GM23248 (cell line): ENCODE results near the gene OLIG2. TPM values are rescaled to one million over a fixed set of nuclear protein-coding genes. Genes with fewer than 3 reads are reported as not detected.

Experiments
- DNase-seq: peaks from one replicate; pipeline ENCODE4 v3.0.0-alpha.2; 2015
- H2AFZ ChIP-seq: fragments of 200-600 bp; sonication (generic); 2 replicates; pipeline ENCODE4 v1.6.1; 2016; ENCODE audit warnings: antibody characterized with exemption
- H3F3A ChIP-seq: fragments of 200-600 bp; sonication (generic); 2 replicates; pipeline ENCODE4 v1.6.1; 2016; ENCODE audit warnings: mild to moderate bottlenecking, antibody characterized with exemption, mixed run types; ENCODE audit not compliant: insufficient read depth
- H3K27ac ChIP-seq: fragments of 200-600 bp; sonication (generic); 2 replicates; pipeline ENCODE4 v1.5.1; 2016; ENCODE audit warnings: mild to moderate bottlenecking
- H3K27me3 ChIP-seq: fragments of 200-600 bp; sonication (generic); replicated peaks from 2 replicates; pipeline ENCODE4 v1.6.1; 2016; ENCODE audit warnings: mild to moderate bottlenecking; ENCODE audit not compliant: insufficient read depth
- H3K36me3 ChIP-seq: fragments of 200-600 bp; sonication (generic); 2 replicates; pipeline ENCODE4 v1.6.1; 2016; ENCODE audit warnings: low read depth, mild to moderate bottlenecking
- H3K4me1 ChIP-seq: fragments of 200-600 bp; sonication (generic); 2 replicates; pipeline ENCODE4 v1.6.1; 2016; ENCODE audit warnings: mild to moderate bottlenecking; ENCODE audit not compliant: insufficient read depth
- H3K4me2 ChIP-seq: fragments of 200-600 bp; sonication (generic); one replicate; pipeline ENCODE4 v1.6.1; 2016; ENCODE audit warnings: mild to moderate bottlenecking; ENCODE audit not compliant: unreplicated experiment
- H3K4me3 ChIP-seq: fragments of 200-600 bp; sonication (generic); 2 replicates; pipeline ENCODE4 v1.5.1; 2016; ENCODE audit warnings: mild to moderate bottlenecking
- H3K79me2 ChIP-seq: fragments of 200-600 bp; sonication (generic); 2 replicates; pipeline ENCODE4 v1.6.1; 2016; ENCODE audit warnings: mild to moderate bottlenecking; ENCODE audit not compliant: insufficient read depth
- H3K9ac ChIP-seq: fragments of 200-600 bp; sonication (generic); 2 replicates; pipeline ENCODE4 v1.6.1; 2016; ENCODE audit warnings: mild to moderate bottlenecking
- H3K9me2 ChIP-seq: fragments of 200-600 bp; sonication (generic); 2 replicates; pipeline ENCODE4 v1.6.1; 2016; ENCODE audit warnings: mixed run types, mild to moderate bottlenecking, moderate library complexity; ENCODE audit not compliant: insufficient read depth
- H3K9me3 ChIP-seq: fragments of 200-600 bp; sonication (generic); one replicate; pipeline ENCODE4 v1.6.1; 2017; ENCODE audit warnings: low read depth
- H4K20me1 ChIP-seq: fragments of 200-600 bp; sonication (generic); 2 replicates; pipeline ENCODE4 v1.6.0; 2016; ENCODE audit not compliant: insufficient read depth
- EZH2 ChIP-seq: fragments of 200-600 bp; sonication (generic); IDR thresholded peaks from 2 replicates; pipeline ENCODE4 v1.6.1; 2018; ENCODE audit warnings: antibody characterized with exemption, mild to moderate bottlenecking; ENCODE audit not compliant: insufficient read depth, poor library complexity, severe bottlenecking
- EZH2phosphoT487 ChIP-seq: fragments of 200-600 bp; sonication (generic); IDR thresholded peaks from 2 replicates; pipeline ENCODE4 v1.6.1; 2018; ENCODE audit warnings: antibody characterized with exemption, moderate library complexity, mild to moderate bottlenecking, low read depth; ENCODE audit not compliant: insufficient read depth
- WGBS, 2 experiments: methylation state at CpG; one replicate each; pipeline ENCODE4 v1.1.6; 2015 to 2017; ENCODE audit warnings: low lambda C conversion rate in 2 of 2, low coverage in 1 of 2; ENCODE audit errors: missing lambda C conversion rate in 2 of 2; 5-methylcytosine and 5-hydroxymethylcytosine counted together
- in situ Hi-C: fragments of 300-500 bp; cut with MboI; formaldehyde crosslinking; loops from 2 replicates; pipeline ENCODE4 v1.15.0; 2020
- polyA plus RNA-seq: library from polyadenylated mRNA; unstranded; fragments of >200 nt; fragmentation: Nextera tagmentation; extraction: Ambion mirVana; gene quantifications from 2 replicates; pipeline ENCODE4 v1.2.1, GENCODE V29; 2016
- total RNA-seq: library from RNA; depleted of rRNA; stranded (reverse); fragments of >200 nt; shearing (Covaris generic); gene quantifications from 2 replicates; pipeline ENCODE4 v1.2.3, GENCODE V29; 2014; rRNA removed

OLIG2 gene
- total RNA-seq, result not detected in 2 replicates
- polyA plus RNA-seq, result not detected in 2 replicates

DNA sequence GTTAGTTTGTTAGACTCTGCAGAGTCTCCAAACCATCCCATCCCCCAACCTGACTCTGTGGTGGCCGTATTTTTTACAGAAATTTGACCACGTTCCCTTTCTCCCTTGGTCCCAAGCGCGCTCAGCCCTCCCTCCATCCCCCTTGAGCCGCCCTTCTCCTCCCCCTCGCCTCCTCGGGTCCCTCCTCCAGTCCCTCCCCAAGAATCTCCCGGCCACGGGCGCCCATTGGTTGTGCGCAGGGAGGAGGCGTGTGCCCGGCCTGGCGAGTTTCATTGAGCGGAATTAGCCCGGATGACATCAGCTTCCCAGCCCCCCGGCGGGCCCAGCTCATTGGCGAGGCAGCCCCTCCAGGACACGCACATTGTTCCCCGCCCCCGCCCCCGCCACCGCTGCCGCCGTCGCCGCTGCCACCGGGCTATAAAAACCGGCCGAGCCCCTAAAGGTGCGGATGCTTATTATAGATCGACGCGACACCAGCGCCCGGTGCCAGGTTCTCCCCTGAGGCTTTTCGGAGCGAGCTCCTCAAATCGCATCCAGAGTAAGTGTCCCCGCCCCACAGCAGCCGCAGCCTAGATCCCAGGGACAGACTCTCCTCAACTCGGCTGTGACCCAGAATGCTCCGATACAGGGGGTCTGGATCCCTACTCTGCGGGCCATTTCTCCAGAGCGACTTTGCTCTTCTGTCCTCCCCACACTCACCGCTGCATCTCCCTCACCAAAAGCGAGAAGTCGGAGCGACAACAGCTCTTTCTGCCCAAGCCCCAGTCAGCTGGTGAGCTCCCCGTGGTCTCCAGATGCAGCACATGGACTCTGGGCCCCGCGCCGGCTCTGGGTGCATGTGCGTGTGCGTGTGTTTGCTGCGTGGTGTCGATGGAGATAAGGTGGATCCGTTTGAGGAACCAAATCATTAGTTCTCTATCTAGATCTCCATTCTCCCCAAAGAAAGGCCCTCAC lies at the start of gene OLIG2:
Gene OLIG2 (plus strand): TSS at position 447 of the 954 bp plus-strand sequence. CDS start 928 bp downstream, outside the sequence.
- Histone ChIP-seq H3K27ac (no peak within 1 kb of the TSS), H3K9me3 (no peaks in the 10 kb centered on the region), H4K20me1 (no peaks in the 10 kb centered on the region), H3K27me3 (peaks cover 97% of the 10 kb centered on the region), H3K9me2 (no peaks in the 10 kb centered on the region), H2AFZ (no peak within 1 kb of the TSS), H3K4me2 (no peak within 1 kb of the TSS), H3K79me2 (no peaks in the 10 kb centered on the region), H3K4me1 (no peaks in the 10 kb centered on the region), H3K36me3 (no peaks in the 10 kb centered on the region), H3K9ac (no peak within 1 kb of the TSS), H3F3A (no peaks in the 10 kb centered on the region), H3K4me3 (no peak within 1 kb of the TSS)
- 2 to 3% methylated on average over 37 to 59 of the region's 59 CpGs for WGBS, 2 experiments
- in situ Hi-C loops, result no loop called here
- no peak for DNase-seq
- TF ChIP-seq EZH2phosphoT487, result 0 out of 2 replicates have a peak, but pooled peaks have one; percentile 34
- TF ChIP-seq EZH2, result peak; percentile 90

DNA sequence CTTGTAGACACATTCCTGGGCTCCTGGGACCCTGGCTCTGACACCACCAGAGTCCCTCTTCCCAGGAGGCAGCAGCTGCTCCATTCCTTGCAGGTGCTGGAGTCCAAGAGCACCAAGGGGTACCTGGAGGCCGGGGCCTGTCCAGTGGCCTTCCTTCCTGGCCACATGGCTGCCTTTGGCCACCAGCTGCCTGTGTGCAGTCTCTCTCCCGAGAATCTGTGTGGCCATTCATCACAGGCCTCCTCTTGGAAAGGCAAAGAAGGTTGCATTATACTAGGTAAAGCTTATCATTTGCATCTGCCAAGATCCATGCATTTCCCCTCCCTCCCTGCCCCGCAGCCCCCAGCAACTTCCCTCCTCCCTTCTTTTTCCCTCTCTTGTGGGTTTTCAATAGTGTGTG lies 48.9 kb upstream of the OLIG2 start:
- Histone ChIP-seq H3F3A (no peaks in the 10 kb centered on the region), H3K9me2 (no peaks in the 10 kb centered on the region), H4K20me1 (no peaks in the 10 kb centered on the region), H3K4me3 (no peak overlapping the region), H3K4me1 (no peaks in the 10 kb centered on the region), H3K36me3 (no peaks in the 10 kb centered on the region), H3K27ac (no peak overlapping the region), H2AFZ (no peak overlapping the region), H3K79me2 (no peaks in the 10 kb centered on the region), H3K4me2 (no peak overlapping the region), H3K9me3 (no peaks in the 10 kb centered on the region), H3K27me3 (peaks cover 22% of the 10 kb centered on the region; the same call in 1 of the 2 replicates), H3K9ac (no peak overlapping the region)
- no peak for DNase-seq
- in situ Hi-C loops, result no loop called here
- WGBS, 2 experiments, result 31 to 46% methylated on average over 1 to 3 of the region's 3 CpGs
- TF ChIP-seq EZH2 (no peak), EZH2phosphoT487 (no peak)

DNA sequence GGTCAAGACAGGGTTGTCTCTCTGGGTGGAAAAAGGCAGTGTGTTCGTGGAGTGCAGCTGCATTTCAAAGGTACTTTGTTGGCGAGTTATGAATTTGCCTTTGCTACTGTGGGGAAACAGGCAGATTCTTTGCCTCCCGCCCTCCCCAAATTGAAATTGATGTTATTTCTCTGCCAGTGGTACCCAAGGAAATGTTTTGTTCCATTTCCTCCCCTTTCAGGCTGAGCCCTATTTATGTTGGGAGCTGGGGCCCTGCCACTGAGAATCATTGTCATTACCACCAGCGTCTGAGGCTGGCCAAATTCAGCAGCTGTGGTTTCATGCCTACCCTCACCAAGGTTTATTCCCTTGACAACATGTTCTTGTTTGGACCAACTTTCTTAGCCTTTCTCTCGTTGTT lies 48.5 kb upstream of the OLIG2 start:
- Histone ChIP-seq H3K9ac (no peak overlapping the region), H3K4me2 (no peak overlapping the region), H3K4me3 (no peak overlapping the region), H3K27me3 (peaks cover 26% of the 10 kb centered on the region; the same call in 1 of the 2 replicates), H3K27ac (no peak overlapping the region), H4K20me1 (no peaks in the 10 kb centered on the region), H3K9me3 (no peaks in the 10 kb centered on the region), H3K36me3 (no peaks in the 10 kb centered on the region), H2AFZ (no peak overlapping the region), H3K4me1 (no peaks in the 10 kb centered on the region), H3F3A (no peaks in the 10 kb centered on the region), H3K79me2 (no peaks in the 10 kb centered on the region), H3K9me2 (no peaks in the 10 kb centered on the region)
- WGBS, 2 experiments, result 43 to 50% methylated on average over 5 of the region's 5 CpGs
- DNase-seq, result no peak
- in situ Hi-C loops, result no loop called here
- TF ChIP-seq EZH2 (no peak), EZH2phosphoT487 (no peak)

DNA sequence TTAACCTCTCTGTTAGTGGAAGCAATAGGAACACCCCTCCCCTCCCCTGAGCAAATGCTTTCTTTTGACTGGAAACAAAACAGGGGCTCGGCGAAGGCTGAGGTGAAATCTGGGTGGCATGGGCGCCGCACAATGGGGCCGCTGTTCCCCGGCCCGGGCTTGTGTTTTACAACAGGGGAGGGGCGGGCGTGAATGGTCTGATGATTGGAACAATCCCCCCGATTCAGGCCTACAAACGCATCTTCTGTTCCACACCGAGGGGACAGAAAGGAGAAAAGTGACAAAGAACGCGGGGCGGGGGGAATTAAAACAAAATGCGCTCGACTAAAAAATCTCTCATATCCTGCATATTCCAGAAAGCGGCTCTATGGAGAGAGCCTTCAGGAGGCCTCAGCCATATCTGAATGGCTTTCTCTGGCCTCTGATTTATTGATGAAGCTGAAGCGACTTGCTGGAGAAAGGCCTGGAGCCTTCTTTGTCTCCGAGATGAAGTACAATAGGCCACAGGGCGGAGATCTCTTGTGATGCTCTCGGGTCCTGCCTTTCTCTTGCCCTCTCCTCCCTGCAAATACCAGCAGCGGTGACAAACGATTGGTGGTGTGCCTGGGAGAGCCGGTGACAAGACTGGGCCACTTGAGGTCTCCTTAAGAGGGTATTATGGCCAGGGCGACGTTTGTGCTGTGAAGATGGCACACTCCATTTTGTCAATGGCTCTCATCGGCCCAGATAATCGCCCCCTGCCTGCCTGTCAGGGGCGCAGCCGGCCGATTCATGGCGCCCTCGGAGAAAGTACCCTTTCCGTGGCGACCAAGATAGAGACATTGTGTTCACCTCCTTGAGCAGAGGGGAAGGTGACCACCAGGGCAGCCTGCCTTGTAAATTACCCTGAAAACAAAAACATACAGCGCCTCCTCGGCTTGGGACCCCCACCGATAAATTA lies 47.1 kb upstream of the OLIG2 start:
- WGBS, 2 experiments, result 71 to 74% methylated on average over 38 to 39 of the region's 39 CpGs
- no peaks in the 10 kb centered on the region for H3K79me2 ChIP-seq

More for the DNA sequence above, 47.1 kb upstream of the OLIG2 start:
- H3K9ac ChIP-seq, result no peak overlapping the region
- H3K36me3 ChIP-seq, result no peaks in the 10 kb centered on the region
- H3K4me1 ChIP-seq, result no peaks in the 10 kb centered on the region
- H3K27ac ChIP-seq, result no peak overlapping the region
- H3K4me3 ChIP-seq, result no peak overlapping the region
- no peak overlapping the region for H3K4me2 ChIP-seq
- no peaks in the 10 kb centered on the region for H4K20me1 ChIP-seq
- DNase-seq, result no peak
- H3K27me3 ChIP-seq, result peaks cover 28% of the 10 kb centered on the region; the same call in 1 of the 2 replicates
- no peaks in the 10 kb centered on the region for H3F3A ChIP-seq
- H2AFZ ChIP-seq, result no peak overlapping the region
- TF ChIP-seq EZH2 (no peak), EZH2phosphoT487 (no peak)
- no peaks in the 10 kb centered on the region for H3K9me2 ChIP-seq
- H3K9me3 ChIP-seq, result no peaks in the 10 kb centered on the region
- in situ Hi-C loops, result no loop called here
